Lower lobe of right lung (tissue), 2 donors: ENCODE measurements around the gene PCDHA11. TPM values are rescaled to one million over a fixed set of nuclear protein-coding genes. Genes with fewer than 3 reads are reported as not detected.

ENCODE experiments used
- ATAC-seq, 2 donors: fragments of 200-7000 bp; cut with Tn5 transposase; one replicate each; pipeline ENCODE4 v1.9.1; 2020 to 2022; ENCODE audit warnings: mild to moderate bottlenecking in 2 of 2, moderate library complexity in 2 of 2
- DNase-seq: peaks from one replicate; pipeline ENCODE4 v3.0.0-alpha.2; 2020
- H3K27ac ChIP-seq: fragments of 200-600 bp; one replicate; pipeline ENCODE4 v1.8.0; 2022
- H3K27me3 ChIP-seq: fragments of 200-600 bp; one replicate; pipeline ENCODE4 v1.8.0; 2022; ENCODE audit warnings: low read depth
- H3K36me3 ChIP-seq: fragments of 200-600 bp; one replicate; pipeline ENCODE4 v1.8.0; 2022; ENCODE audit warnings: mild to moderate bottlenecking
- H3K4me1 ChIP-seq: fragments of 200-600 bp; one replicate; pipeline ENCODE4 v1.8.0; 2022
- H3K4me3 ChIP-seq: fragments of 200-600 bp; one replicate; pipeline ENCODE4 v1.8.0; 2022; ENCODE audit warnings: mild to moderate bottlenecking
- H3K9me3 ChIP-seq: fragments of 200-600 bp; one replicate; pipeline ENCODE4 v1.8.0; 2022
- CTCF ChIP-seq: fragments of 200-600 bp; IDR thresholded peaks from one replicate; pipeline ENCODE4 v1.8.0; 2022; ENCODE audit warnings: antibody characterized with exemption, mild to moderate bottlenecking
- intact Hi-C: fragments of 100-400 bp; cut with DNase I; formaldehyde crosslinking; loops from one replicate; pipeline ENCODE4 v1.11.0; 2022
- total RNA-seq: library from RNA; stranded (reverse); fragmentation: NEBNext Ultra II Directional; extraction: Animal tissue kit (Norgen Biotek cat#: 25700); gene quantifications from one replicate; pipeline ENCODE4 v1.2.1, GENCODE V29; 2021
- donor health status: DM: no; HTN: yes; CAD: no; lungs with severe emphysema.

Gene PCDHA11
- total RNA-seq, 1 donor from 2014 or later: 0.38 TPM

DNA sequence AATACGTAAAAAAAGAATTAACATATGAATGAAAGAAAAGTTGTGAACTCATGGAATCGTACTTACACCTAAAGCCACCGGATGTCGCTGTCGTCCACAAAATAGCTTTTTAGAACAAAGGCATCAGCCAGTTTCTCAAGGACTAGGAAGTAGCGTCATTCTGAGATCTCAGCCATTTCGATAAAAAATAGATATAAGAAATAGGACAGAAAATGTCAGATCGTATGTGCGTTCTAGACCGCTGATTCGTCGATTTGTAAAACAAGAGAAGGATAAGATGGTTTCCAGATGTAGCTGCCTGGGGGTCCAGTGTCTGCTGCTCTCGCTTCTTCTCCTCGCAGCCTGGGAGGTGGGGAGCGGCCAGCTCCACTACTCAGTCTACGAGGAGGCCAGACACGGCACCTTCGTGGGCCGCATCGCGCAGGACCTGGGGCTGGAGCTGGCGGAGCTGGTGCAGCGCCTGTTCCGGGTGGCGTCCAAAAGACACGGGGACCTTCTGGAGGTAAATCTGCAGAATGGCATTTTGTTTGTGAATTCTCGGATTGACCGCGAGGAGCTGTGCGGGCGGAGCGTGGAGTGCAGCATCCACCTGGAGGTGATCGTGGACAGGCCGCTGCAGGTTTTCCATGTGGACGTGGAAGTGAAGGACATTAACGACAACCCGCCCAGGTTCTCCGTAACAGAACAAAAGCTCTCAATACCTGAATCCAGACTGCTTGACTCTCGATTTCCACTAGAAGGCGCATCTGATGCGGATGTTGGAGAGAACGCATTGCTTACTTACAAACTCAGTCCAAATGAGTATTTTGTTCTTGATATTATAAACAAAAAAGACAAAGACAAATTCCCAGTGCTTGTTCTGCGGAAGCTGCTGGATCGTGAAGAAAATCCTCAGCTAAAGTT lies 12.7 kb upstream of the PCDHA11 start, which contains the start of gene PCDHA10:
Gene PCDHA10 (plus strand): TSS at position 126 of the 903 bp plus-strand sequence. CDS start 152 bp downstream, at position 278.
- DNase-seq (no peak), ATAC-seq (no peak)
- Histone ChIP-seq H3K36me3 (no peaks in the 10 kb centered on the region), H3K27me3 (no peaks in the 10 kb centered on the region), H3K4me1 (no peaks in the 10 kb centered on the region), H3K27ac (no peak within 1 kb of the TSS), H3K9me3 (peaks cover 3% of the 10 kb centered on the region), H3K4me3 (peak within 1 kb of the TSS; percentile 32)
- intact Hi-C loops: no loop called here
- peak; percentile 16 for TF ChIP-seq CTCF

- H3K9me3 ChIP-seq: peaks cover 3% of the 10 kb centered on the region
- H3K4me3 ChIP-seq: no peak overlapping the region
- intact Hi-C loops: no loop called here
- DNase-seq (no peak), ATAC-seq (peak in 1 of 2 donors; percentile 51)
- TF ChIP-seq CTCF: no peak
- no peaks in the 10 kb centered on the region for H3K4me1 ChIP-seq
- no peaks in the 10 kb centered on the region for H3K36me3 ChIP-seq
- H3K27me3 ChIP-seq: no peaks in the 10 kb centered on the region
- H3K27ac ChIP-seq: no peak overlapping the region
Observed at GRCh38 chr5:140857177-140857986, 11.4 kb upstream of the PCDHA11 start.

- no peak for DNase-seq
- Histone ChIP-seq H3K4me1 (no peaks in the 10 kb centered on the region), H3K36me3 (no peaks in the 10 kb centered on the region), H3K27me3 (no peaks in the 10 kb centered on the region), H3K27ac (no peak overlapping the region), H3K4me3 (no peak overlapping the region), H3K9me3 (peaks cover 7% of the 10 kb centered on the region)
- intact Hi-C loops: no loop called here
- no peak for TF ChIP-seq CTCF
- no peak for ATAC-seq
Observed at GRCh38 chr5:140857987-140858240, 10.8 kb upstream of the PCDHA11 start.

DNA sequence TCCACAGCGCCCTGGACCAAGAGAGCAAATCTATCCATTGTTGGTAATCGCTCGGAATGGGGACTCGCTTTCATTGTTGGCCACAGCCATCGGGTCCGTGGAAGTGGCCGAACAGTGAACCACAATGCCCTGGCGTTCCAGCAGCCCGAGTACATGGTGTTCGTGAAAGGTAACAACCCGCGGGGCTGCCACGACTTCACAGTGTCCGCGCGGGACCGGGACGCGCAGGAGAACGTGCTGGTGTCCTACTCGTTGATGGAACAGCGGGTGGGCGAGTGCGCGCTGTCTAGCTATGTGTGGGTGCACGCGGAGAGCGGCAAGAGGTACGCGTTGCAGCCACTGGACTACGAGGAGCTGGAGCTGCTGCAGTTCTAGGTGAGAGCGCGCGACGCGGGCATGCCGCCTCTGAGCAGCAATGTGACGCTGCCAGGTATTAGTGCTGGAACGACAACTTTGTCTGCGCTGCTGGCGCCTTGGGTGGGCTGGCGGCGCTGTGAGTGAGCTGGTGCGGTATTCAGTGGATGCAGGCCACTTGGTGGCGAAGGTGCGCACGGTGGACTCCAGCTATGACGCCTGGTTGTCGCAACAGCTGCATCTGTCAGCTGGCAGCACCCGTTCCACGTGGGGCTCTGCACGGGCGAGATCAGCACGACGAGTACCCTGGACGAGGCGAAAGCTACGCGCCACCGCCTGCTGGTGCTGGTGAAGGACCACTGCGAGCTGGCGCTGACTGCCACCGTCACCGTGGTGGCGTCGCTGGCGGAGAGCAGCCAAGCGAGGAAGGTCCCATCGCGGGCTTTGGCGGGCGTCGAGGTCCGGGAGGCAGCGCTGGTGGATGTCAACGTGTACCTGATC lies 6.1 kb upstream of the PCDHA11 start:
- Histone ChIP-seq H3K27ac (no peak overlapping the region), H3K27me3 (no peaks in the 10 kb centered on the region), H3K36me3 (no peaks in the 10 kb centered on the region), H3K9me3 (peaks cover 11% of the 10 kb centered on the region), H3K4me3 (no peak overlapping the region), H3K4me1 (no peaks in the 10 kb centered on the region)
- no peak for TF ChIP-seq CTCF
- intact Hi-C loops: no loop called here
- DNase-seq (no peak), ATAC-seq (no peak)

GRCh38 chr5:140869555-140869886 lies 764 bp downstream of the PCDHA11 start:
- intact Hi-C loops: no loop called here

More at GRCh38 chr5:140869555-140869886, 764 bp downstream of the PCDHA11 start:
- no peak overlapping the region for H3K4me3 ChIP-seq
- H3K9me3 ChIP-seq: peaks cover 20% of the 10 kb centered on the region
- H3K4me1 ChIP-seq: no peaks in the 10 kb centered on the region
- ATAC-seq: peak in 1 of 2 donors; percentile 58
- no peak for TF ChIP-seq CTCF
- DNase-seq: no peak
- no peak overlapping the region for H3K27ac ChIP-seq
- no peaks in the 10 kb centered on the region for H3K36me3 ChIP-seq
- H3K27me3 ChIP-seq: no peaks in the 10 kb centered on the region
